Astrocyte of the spinal cord (primary cell): Measurements from ENCODE around the gene PRKAR2B.

Experiments used
- DNase-seq: peaks from one replicate; pipeline ENCODE4 v3.0.0; 2011; ENCODE audit warnings: low read depth, low spot score
- H3K4me3 ChIP-seq: 2 replicates; pipeline ENCODE4 v1.5.1; 2011; ENCODE audit warnings: low read depth, mild to moderate bottlenecking, low read length, moderate library complexity
- in situ Hi-C: cut with HindIII; loops from 2 replicates; pipeline ENCODE4 v1.10.0; 2017; ENCODE audit warnings: low sequenced_read_pairs
- TF ChIP-seq, protein P1 (sequence below): IDR thresholded peaks from 2 replicates; pipeline ENCODE4 v1.5.1; 2012; ENCODE audit warnings: low read depth, mild to moderate bottlenecking, low read length, inconsistent platforms

PRKAR2B gene

DNA sequence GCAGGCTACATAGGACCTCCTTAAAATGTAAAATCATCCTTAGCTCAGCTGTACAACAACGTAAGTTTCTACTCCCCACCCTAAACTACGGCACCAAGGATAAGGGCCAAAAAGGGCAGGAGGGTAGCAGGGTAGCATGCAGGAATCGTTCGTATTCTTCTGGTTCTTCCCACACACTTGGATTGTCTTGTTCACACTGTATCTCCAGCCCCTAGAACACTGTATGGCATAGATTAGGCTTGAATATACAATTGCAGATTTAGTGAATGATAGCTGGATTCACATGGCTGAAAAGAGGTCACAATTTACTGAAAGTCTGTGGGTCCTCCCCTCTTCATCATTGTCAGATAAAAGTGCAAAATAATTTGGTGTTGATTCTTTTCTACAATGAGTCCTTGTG, 28.2 kb upstream of the PRKAR2B start:
- TF ChIP-seq, protein P1, sequence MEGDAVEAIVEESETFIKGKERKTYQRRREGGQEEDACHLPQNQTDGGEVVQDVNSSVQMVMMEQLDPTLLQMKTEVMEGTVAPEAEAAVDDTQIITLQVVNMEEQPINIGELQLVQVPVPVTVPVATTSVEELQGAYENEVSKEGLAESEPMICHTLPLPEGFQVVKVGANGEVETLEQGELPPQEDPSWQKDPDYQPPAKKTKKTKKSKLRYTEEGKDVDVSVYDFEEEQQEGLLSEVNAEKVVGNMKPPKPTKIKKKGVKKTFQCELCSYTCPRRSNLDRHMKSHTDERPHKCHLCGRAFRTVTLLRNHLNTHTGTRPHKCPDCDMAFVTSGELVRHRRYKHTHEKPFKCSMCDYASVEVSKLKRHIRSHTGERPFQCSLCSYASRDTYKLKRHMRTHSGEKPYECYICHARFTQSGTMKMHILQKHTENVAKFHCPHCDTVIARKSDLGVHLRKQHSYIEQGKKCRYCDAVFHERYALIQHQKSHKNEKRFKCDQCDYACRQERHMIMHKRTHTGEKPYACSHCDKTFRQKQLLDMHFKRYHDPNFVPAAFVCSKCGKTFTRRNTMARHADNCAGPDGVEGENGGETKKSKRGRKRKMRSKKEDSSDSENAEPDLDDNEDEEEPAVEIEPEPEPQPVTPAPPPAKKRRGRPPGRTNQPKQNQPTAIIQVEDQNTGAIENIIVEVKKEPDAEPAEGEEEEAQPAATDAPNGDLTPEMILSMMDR = no peak
- in situ Hi-C loops = no loop called here
- DNase-seq = no peak
- H3K4me3 ChIP-seq = no peak overlapping the region

DNA sequence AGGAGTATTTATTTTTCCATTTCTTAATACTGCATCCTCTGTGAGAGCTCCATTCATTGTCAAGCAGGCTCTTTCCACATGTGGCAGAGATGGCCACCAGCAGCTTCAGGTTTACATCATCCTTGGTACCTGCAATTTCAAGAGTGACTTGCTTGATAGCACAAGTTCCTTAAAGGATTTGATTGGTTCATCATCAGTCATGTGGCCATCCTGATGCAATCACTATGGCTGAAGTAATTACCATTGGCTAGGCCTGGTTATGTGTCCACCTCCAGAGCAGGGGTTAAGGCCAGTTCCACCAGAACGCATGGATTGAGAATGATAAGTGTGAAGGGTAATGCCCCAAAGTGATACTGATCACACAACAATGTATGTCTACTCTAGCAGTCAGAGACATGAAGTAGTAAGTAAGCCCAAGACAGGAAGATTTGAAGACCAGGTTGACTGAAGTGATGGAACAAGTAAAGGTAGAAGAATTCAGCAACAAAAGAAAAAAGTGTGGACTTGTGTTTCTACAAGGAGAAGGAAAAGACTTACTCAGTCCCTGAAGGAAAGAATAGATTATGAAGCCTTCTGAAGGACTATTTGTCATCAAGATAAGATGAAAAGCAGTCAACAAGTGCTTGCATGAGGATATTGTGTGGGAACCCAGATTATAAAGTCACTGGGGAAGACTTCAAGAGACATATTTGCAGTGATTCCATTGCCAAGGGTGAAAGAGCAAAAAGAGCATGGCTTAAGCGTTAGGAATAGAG, 26.4 kb upstream of the PRKAR2B start:
- in situ Hi-C loops = no loop called here
- TF ChIP-seq, protein P1 = no peak
- no peak for DNase-seq
- no peak overlapping the region for H3K4me3 ChIP-seq

DNA sequence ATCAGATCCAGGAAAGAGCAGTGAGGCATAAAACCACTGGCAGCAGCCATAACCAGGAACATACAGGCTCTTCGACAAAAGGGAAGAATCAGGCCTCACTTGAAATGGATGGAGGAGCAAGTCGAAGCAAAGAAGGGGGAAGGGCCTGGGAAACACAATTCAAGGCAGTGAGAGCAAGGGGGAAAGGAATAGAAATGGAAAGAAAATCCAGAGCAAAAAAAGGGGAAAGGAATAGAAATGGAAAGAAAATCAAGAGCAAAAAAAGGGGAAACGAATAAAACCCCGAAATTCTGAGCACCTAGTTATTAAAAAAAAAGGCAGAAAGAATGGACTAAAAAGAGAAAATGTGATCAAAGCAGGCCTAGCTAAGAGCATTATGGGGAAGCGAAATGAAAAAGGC, 24.1 kb upstream of the PRKAR2B start:
- no peak overlapping the region for H3K4me3 ChIP-seq
- in situ Hi-C loops = no loop called here
- DNase-seq = no peak
- TF ChIP-seq, protein P1 = no peak

DNA sequence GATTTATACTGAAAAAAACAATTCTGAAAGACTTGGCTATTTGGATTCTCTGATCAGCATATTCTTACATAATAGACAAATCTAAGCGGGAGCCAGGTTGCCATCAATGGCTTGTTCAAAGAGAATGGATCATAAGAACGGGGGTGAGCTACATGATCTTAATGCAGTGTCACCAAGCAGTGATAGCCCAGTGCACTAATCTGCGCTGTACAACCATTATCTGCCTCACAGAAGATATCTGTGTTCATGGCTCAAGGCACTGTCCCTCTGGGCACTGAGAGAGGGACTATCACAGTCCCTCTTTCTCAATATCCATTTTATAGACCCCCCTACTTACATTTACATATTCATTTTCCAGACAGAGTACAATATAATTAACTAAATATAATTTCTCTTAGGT, 22.9 kb upstream of the PRKAR2B start:
- no peak for DNase-seq
- in situ Hi-C loops = no loop called here
- no peak overlapping the region for H3K4me3 ChIP-seq
- TF ChIP-seq, protein P1 = no peak

DNA sequence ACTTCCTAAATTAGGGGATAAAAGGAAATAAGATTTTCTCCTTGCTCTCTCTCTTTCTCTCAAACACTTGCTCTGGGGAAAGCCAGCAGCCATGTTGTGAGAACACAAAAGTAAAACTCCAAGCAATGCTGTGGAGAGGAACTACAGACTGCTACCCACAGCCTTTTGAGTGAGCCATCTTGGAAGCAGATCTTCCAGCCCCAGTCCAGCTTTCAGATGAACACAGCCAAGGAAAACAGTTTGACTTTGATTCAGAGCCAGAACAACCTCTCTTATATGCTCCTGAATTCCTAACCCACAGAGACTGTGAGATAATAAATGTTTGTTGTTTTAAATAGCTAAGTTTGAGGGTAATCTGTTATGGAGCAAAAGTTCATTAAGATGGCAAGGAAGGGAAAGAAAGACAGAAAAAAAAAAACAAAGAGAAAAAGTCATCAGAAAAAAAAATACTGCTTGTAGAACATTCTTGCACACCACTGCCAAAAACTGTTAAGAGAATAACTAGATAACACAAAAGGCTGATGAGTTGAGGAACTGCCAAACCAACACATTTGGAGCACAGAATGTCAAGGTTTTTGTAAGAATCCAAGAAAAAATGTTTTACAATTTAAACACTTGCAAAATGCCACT, 20.9 kb upstream of the PRKAR2B start:
- peak; percentile 62 for DNase-seq
- in situ Hi-C loops = no loop called here
- TF ChIP-seq, protein P1 = no peak
- H3K4me3 ChIP-seq = no peak overlapping the region

DNA sequence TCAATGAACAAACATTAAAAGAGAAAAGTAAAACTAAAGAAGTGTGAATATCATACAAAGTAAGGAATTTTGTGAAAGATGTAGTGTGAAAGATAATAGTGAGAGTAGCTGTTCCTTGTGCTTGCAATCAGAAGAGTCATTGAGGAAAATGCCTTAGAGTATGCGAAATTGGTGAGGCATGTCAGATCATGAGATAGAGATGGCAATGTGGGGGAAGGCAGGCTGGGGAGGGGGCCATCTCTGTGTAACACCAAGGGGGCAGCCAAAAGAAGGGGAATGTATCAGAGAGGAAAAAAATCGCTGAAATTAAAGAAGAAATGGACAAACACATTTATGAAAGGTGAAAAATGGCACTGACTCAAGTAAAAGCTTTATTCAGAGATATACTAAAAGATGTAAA, 19.6 kb upstream of the PRKAR2B start:
- TF ChIP-seq, protein P1 = no peak
- DNase-seq = no peak
- no peak overlapping the region for H3K4me3 ChIP-seq
- in situ Hi-C loops = no loop called here
